ENCODE results near the gene COX10. TPM values are rescaled to one million over a fixed set of nuclear protein-coding genes. Genes with fewer than 3 reads are reported as not detected.
"Not testable (repeated sequence)": the region's sequence is repeated elsewhere in the genome, so short reads cannot be mapped to it uniquely, and the experiment has no call there.

Gene COX10
- total RNA-seq, 4 donors from 2014 or later, result 12.6 to 22.8 (median 15.6) TPM

- Histone ChIP-seq H3K27ac (no peak overlapping the region), H3K4me1 (no peaks in the 10 kb centered on the region), H3K4me3 (no peak overlapping the region), H3K9me3 (no peaks in the 10 kb centered on the region), H3K27me3 (no peaks in the 10 kb centered on the region), H3K36me3 (no peaks in the 10 kb centered on the region)
- TF ChIP-seq, protein P1, sequence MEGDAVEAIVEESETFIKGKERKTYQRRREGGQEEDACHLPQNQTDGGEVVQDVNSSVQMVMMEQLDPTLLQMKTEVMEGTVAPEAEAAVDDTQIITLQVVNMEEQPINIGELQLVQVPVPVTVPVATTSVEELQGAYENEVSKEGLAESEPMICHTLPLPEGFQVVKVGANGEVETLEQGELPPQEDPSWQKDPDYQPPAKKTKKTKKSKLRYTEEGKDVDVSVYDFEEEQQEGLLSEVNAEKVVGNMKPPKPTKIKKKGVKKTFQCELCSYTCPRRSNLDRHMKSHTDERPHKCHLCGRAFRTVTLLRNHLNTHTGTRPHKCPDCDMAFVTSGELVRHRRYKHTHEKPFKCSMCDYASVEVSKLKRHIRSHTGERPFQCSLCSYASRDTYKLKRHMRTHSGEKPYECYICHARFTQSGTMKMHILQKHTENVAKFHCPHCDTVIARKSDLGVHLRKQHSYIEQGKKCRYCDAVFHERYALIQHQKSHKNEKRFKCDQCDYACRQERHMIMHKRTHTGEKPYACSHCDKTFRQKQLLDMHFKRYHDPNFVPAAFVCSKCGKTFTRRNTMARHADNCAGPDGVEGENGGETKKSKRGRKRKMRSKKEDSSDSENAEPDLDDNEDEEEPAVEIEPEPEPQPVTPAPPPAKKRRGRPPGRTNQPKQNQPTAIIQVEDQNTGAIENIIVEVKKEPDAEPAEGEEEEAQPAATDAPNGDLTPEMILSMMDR (IDR thresholded peaks at IDR 0.05), result no peak
- no peak for TF ChIP-seq POLR2A (IDR thresholded peaks at IDR 0.05)
- DNase-seq (ENCODE audit: low spot score in 2 of 2), result no peak
- 44 to 50% methylated on average over 4 of the region's 4 CpGs for WGBS, 2 donors
Observed at GRCh38 chr17:14228903-14229302, 159.6 kb downstream of the COX10 start.

- 64 to 82% methylated on average over 4 of the region's 6 CpGs for WGBS, 2 donors
- not testable (repeated sequence) for H3K27ac ChIP-seq; H3K36me3 ChIP-seq; H3K27me3 ChIP-seq; DNase-seq (ENCODE audit: low spot score in 2 of 2); H3K9me3 ChIP-seq; H3K4me3 ChIP-seq; H3K4me1 ChIP-seq
Observed at GRCh38 chr17:14231187-14231586, 161.9 kb downstream of the COX10 start.

- not testable (repeated sequence) for H3K9me3 ChIP-seq; H3K4me1 ChIP-seq; DNase-seq (ENCODE audit: low spot score in 2 of 2); H3K27ac ChIP-seq; H3K36me3 ChIP-seq; H3K27me3 ChIP-seq; H3K4me3 ChIP-seq
- 82 to 85% methylated on average over 2 of the region's 2 CpGs for WGBS, 2 donors
Observed at GRCh38 chr17:14235047-14235446, 165.7 kb downstream of the COX10 start.

DNA sequence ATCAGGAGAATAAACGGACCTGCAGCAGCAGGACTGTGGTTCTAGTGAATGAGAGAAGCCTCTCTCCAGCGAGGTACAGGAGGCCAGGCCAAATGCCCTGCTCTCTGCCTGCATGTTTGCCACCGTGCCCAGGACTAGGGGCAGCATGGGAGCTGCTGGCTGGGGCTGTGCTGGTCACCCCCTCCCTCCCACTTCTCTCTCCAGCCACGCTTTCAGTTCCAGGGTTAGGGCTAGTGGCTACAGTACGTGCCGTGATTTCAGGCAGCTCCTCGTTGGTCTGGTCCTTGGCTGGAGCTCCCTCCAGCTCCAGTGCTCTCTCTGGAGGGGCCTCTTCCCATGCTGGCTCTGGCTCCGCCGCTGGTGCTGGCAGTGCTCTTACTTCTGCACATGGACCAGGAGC is 166.7 kb downstream of the COX10 start:
- H3K9me3 ChIP-seq; H3K36me3 ChIP-seq; H3K27me3 ChIP-seq; H3K4me3 ChIP-seq; DNase-seq (ENCODE audit: low spot score in 2 of 2); H3K4me1 ChIP-seq; H3K27ac ChIP-seq: not testable (repeated sequence)
- 91 to 95% methylated on average over 7 of the region's 9 CpGs for WGBS, 2 donors

GRCh38 chr17:14236762-14237161 is 167.5 kb downstream of the COX10 start, which contains the start of gene CDRT15:
Gene CDRT15, minus strand, starts transcription at chr17:14236862. Its CDS starts 29 bp downstream, at chr17:14236833.
- WGBS, 2 donors, result 85 to 90% methylated on average over 10 to 11 of the region's 11 CpGs
- not testable (repeated sequence) for H3K36me3 ChIP-seq, H3K27me3 ChIP-seq

GRCh38 chr17:14239271-14239670 is 170.0 kb downstream of the COX10 start:
- not testable (repeated sequence) for H3K36me3 ChIP-seq; DNase-seq (ENCODE audit: low spot score in 2 of 2); H3K27ac ChIP-seq; H3K27me3 ChIP-seq; H3K4me3 ChIP-seq; H3K4me1 ChIP-seq; H3K9me3 ChIP-seq
- 88 to 98% methylated on average over 4 of the region's 5 CpGs for whole genome bisulfite sequencing, 2 donors

More at GRCh38 chr17:14236762-14237161, 167.5 kb downstream of the COX10 start, which contains the start of gene CDRT15:
- not testable (repeated sequence) for H3K27ac ChIP-seq; H3K4me1 ChIP-seq; DNase-seq (ENCODE audit: low spot score in 2 of 2); H3K4me3 ChIP-seq; H3K9me3 ChIP-seq

GRCh38 chr17:14245002-14245401 is 175.7 kb downstream of the COX10 start:
- H3K4me1 ChIP-seq, result no peaks in the 10 kb centered on the region
- no peaks in the 10 kb centered on the region for H3K36me3 ChIP-seq
- no peaks in the 10 kb centered on the region for H3K27me3 ChIP-seq
- DNase-seq (ENCODE audit: low spot score in 2 of 2), result no peak
- no peak overlapping the region for H3K4me3 ChIP-seq
- 100% methylated on average over 1 of the region's 1 CpG for WGBS, 2 donors
- H3K27ac ChIP-seq, result no peak overlapping the region
- no peak for TF ChIP-seq POLR2A (IDR thresholded peaks at IDR 0.05)
- TF ChIP-seq EP300 (IDR thresholded peaks at IDR 0.05), result no peak
- TF ChIP-seq, protein P1 (IDR thresholded peaks at IDR 0.05), result no peak
- no peaks in the 10 kb centered on the region for H3K9me3 ChIP-seq

DNA sequence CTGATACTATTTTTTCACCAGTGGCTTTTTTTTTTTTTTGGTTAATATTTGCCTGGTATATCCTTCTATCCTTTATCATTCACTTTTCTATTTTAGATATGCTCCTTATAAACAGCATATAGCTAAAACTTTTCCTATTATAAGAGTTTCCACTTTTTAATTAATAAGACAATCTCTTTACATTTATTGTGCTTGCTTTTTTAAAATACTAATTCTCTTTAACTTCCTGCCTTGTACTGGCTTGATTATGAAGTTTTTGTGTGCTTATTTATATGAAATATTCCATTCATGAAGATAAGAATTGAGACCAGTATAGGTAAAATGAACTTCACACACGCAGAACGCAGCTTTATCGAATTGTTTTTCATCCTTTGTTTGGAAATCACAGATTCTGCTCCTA is 176.3 kb downstream of the COX10 start:
- no peak for TF ChIP-seq EP300 (IDR thresholded peaks at IDR 0.05)
- TF ChIP-seq POLR2A (IDR thresholded peaks at IDR 0.05), result no peak
- TF ChIP-seq, protein P1 (IDR thresholded peaks at IDR 0.05), result no peak
- DNase-seq (ENCODE audit: low spot score in 2 of 2), result no peak
- Histone ChIP-seq H3K27ac (no peak overlapping the region), H3K4me3 (no peak overlapping the region), H3K36me3 (no peaks in the 10 kb centered on the region), H3K9me3 (no peaks in the 10 kb centered on the region), H3K4me1 (no peaks in the 10 kb centered on the region), H3K27me3 (no peaks in the 10 kb centered on the region)
- 86 to 91% methylated on average over 3 of the region's 3 CpGs for WGBS, 2 donors

Data from tibial nerve (tissue), 4 donors.